Mesenteric fat pad (tissue), 1 donor: ENCODE results near the gene GBP6. TPM values are rescaled to one million over a fixed set of nuclear protein-coding genes. Genes with fewer than 3 reads are reported as not detected.
"Not testable (repeated sequence)": the region's sequence is repeated elsewhere in the genome, so short reads cannot be mapped to it uniquely, and the experiment has no call there.

Source experiments
- DNase-seq: peaks from one replicate; pipeline ENCODE4 v3.0.0-alpha.2; 2020; ENCODE audit warnings: low spot score
- long read RNA-seq: library from polyadenylated mRNA; unstranded; transcript quantifications from one replicate; pipeline ENCODE4 v2.0.0, GENCODE V29; 2020
- total RNA-seq: library from RNA; stranded (reverse); fragmentation: NEBNext Ultra II Directional; extraction: Animal tissue kit (Norgen Biotek cat#: 25700); gene quantifications from one replicate; pipeline ENCODE4 v1.2.1, GENCODE V29; 2021
- donor health status: DM: yes; HTN: yes; CAD: no.

The GBP6 gene
- not detected for total RNA-seq
- long read RNA-seq = 0 reads

GRCh38 chr1:89363638-89364536 lies at the start of gene GBP6:
Gene GBP6 (plus strand): TSS chr1:89364059. CDS start chr1:89368552, 4,493 bp downstream.
- no peak for DNase-seq

- DNase-seq = no peak
Observed at GRCh38 chr1:89322402-89322801, 41.5 kb upstream of the GBP6 start.

GRCh38 chr1:89331890-89332289 lies 32.0 kb upstream of the GBP6 start:
- no peak for DNase-seq

GRCh38 chr1:89332461-89332860 lies 31.4 kb upstream of the GBP6 start:
- DNase-seq = no peak

- DNase-seq = no peak
Observed at GRCh38 chr1:89335486-89335885, 28.4 kb upstream of the GBP6 start.

GRCh38 chr1:89337903-89338302 lies 26.0 kb upstream of the GBP6 start:
- DNase-seq = no peak

- no peak for DNase-seq
Observed at GRCh38 chr1:89339039-89339438, 24.8 kb upstream of the GBP6 start.

- not testable (repeated sequence) for DNase-seq
Observed at GRCh38 chr1:89345479-89345878, 18.4 kb upstream of the GBP6 start.

- DNase-seq = no peak
Observed at GRCh38 chr1:89347296-89347695, 16.6 kb upstream of the GBP6 start.

GRCh38 chr1:89350298-89350697 lies 13.6 kb upstream of the GBP6 start:
- no peak for DNase-seq

- DNase-seq = no peak
Observed at GRCh38 chr1:89351597-89352311, 12.1 kb upstream of the GBP6 start.

- no peak for DNase-seq
Observed at GRCh38 chr1:89352421-89352820, 11.4 kb upstream of the GBP6 start.

- DNase-seq = no peak
Observed at GRCh38 chr1:89354205-89354604, 9.7 kb upstream of the GBP6 start.

- no peak for DNase-seq
Observed at GRCh38 chr1:89355056-89355455, 8.8 kb upstream of the GBP6 start.

- no peak for DNase-seq
Observed at GRCh38 chr1:89356658-89357400, 7.0 kb upstream of the GBP6 start.

GRCh38 chr1:89358287-89358893 lies 5.5 kb upstream of the GBP6 start:
- DNase-seq = no peak

GRCh38 chr1:89360716-89361115 lies 3.1 kb upstream of the GBP6 start:
- no peak for DNase-seq

- no peak for DNase-seq
Observed at GRCh38 chr1:89361681-89362080, 2.2 kb upstream of the GBP6 start.

- DNase-seq = no peak
Observed at GRCh38 chr1:89363196-89363595, 663 bp upstream of the GBP6 start.

- DNase-seq = no peak
Observed at GRCh38 chr1:89364954-89365550, 1.2 kb downstream of the GBP6 start.

GRCh38 chr1:89367221-89367620 lies 3.4 kb downstream of the GBP6 start:
- DNase-seq = no peak
